A549 (cell line): ENCODE measurements around the gene DPYSL4. TPM values are rescaled to one million over a fixed set of nuclear protein-coding genes. Genes with fewer than 3 reads are reported as not detected.

Experiments
- ATAC-seq, 2 experiments: fragments of 200-7000 bp in 1 of 2; fragments of >200 bp in 1 of 2; cut with Nextera tagmentation in 1 of 2; cut with Tn5 transposase in 1 of 2; 3 replicates each; pipeline versions ENCODE4 v1.8.0 to v1.9.1; 2018 to 2020; ENCODE audit warnings: mild to moderate bottlenecking in 1 of 2, moderate library complexity in 1 of 2
- CTCF ChIA-PET: fragments of 300-600 bp; sonication (Branson Sonifier 250); formaldehyde crosslinking; extraction: SDS; loops from one replicate; lab custom pipeline; 2021; ENCODE audit warnings: antibody characterized with exemption, inconsistent platforms; lab: Yijun Ruan, JAX
- POLR2A ChIA-PET: fragments of 350-600 bp; formaldehyde crosslinking; extraction: SDS; loops from one replicate; lab custom pipeline; 2021; ENCODE audit warnings: antibody characterized with exemption, inconsistent platforms; lab: Yijun Ruan, JAX
- DNase-seq, 2 experiments: peaks; one replicate each; pipeline versions ENCODE4 v3.0.0 to v3.0.0-alpha.2; 2011 to 2016; ENCODE audit warnings: low read depth in 1 of 2, low spot score in 1 of 2
- FAIRE-seq: peaks from 2 replicates; lab custom pipeline; 2011; peaks lifted over from hg19 to GRCh38; lab: Jason Lieb, UNC
- H3K27ac ChIP-seq, 2 experiments: fragments of >200 bp; sonication (Bioruptor Twin); formaldehyde crosslinking; 3 replicates each; pipeline ENCODE4 v1.5.1; 2016 to 2017
- H3K4me1 ChIP-seq: fragments of >200 bp; sonication (Bioruptor Twin); formaldehyde crosslinking; 3 replicates; pipeline ENCODE4 v1.6.1; 2016
- H3K4me2 ChIP-seq: fragments of >200 bp; sonication (Bioruptor Twin); formaldehyde crosslinking; 3 replicates; pipeline ENCODE4 v1.6.1; 2016
- H3K4me3 ChIP-seq: fragments of >200 bp; sonication (Bioruptor Twin); formaldehyde crosslinking; 3 replicates; pipeline ENCODE4 v1.5.1; 2016
- H3K9me3 ChIP-seq: fragments of >200 bp; sonication (Bioruptor Twin); formaldehyde crosslinking; 3 replicates; pipeline ENCODE4 v1.6.1; 2016
- CBX8 ChIP-seq: fragments of 200-600 bp; sonication (generic); IDR thresholded peaks from 2 replicates; pipeline ENCODE4 v1.6.1; 2016
- ELK1 ChIP-seq: fragments of 150-350 bp; IDR thresholded peaks from 2 replicates; pipeline ENCODE4 v1.6.1; 2014; ENCODE audit warnings: low read depth, mild to moderate bottlenecking, low read length
- FOSB ChIP-seq: fragments of 250-450 bp; sonication (Bioruptor Pico); IDR thresholded peaks from 2 replicates; pipeline ENCODE4 v1.5.0; 2020; ENCODE audit warnings: mild to moderate bottlenecking, moderate library complexity
- HDAC2 ChIP-seq: fragments of 200-600 bp; sonication (generic); IDR thresholded peaks from 2 replicates; pipeline ENCODE4 v1.6.1; 2016
- HOXA7 ChIP-seq: fragments of 250-450 bp; sonication (Bioruptor Pico); IDR thresholded peaks from 2 replicates; pipeline ENCODE4 v1.5.0; 2020; ENCODE audit warnings: mild to moderate bottlenecking, moderate library complexity
- KDM1A ChIP-seq: fragments of 200-600 bp; sonication (generic); IDR thresholded peaks from 2 replicates; pipeline ENCODE4 v1.6.1; 2016; ENCODE audit warnings: low read depth, mild to moderate bottlenecking
- KDM5A ChIP-seq: fragments of 200-600 bp; sonication (generic); IDR thresholded peaks from 2 replicates; pipeline ENCODE4 v1.6.1; 2016; ENCODE audit warnings: antibody characterized with exemption, mild to moderate bottlenecking
- NR3C1 ChIP-seq: fragments of >200 bp; sonication (Bioruptor Twin); formaldehyde crosslinking; IDR thresholded peaks from 3 replicates; pipeline ENCODE4 v1.6.1; 2017
- PBX3 ChIP-seq: IDR thresholded peaks from 2 replicates; pipeline ENCODE4 v1.6.1; 2012
- PHF8 ChIP-seq: fragments of 200-600 bp; sonication (generic); IDR thresholded peaks from 2 replicates; pipeline ENCODE4 v1.6.1; 2016; ENCODE audit warnings: low read depth, mild to moderate bottlenecking, antibody characterized with exemption, moderate library complexity, borderline replicate concordance
- RARB ChIP-seq: fragments of 250-450 bp; sonication (Bioruptor Pico); IDR thresholded peaks from 2 replicates; pipeline ENCODE4 v1.8.0; 2021; ENCODE audit warnings: mild to moderate bottlenecking, moderate library complexity
- RCOR1 ChIP-seq: fragments of 150-350 bp; IDR thresholded peaks from 2 replicates; pipeline ENCODE4 v1.6.1; 2014; ENCODE audit warnings: antibody characterized with exemption, low read length, low read depth
- ZNF302 ChIP-seq: fragments of 250-450 bp; sonication (Bioruptor Pico); IDR thresholded peaks from 2 replicates; pipeline ENCODE4 v1.9.0; 2021; ENCODE audit warnings: inconsistent platforms, mild to moderate bottlenecking, moderate library complexity
- ZSCAN20 ChIP-seq: fragments of 250-450 bp; sonication (Bioruptor Pico); IDR thresholded peaks from 2 replicates; pipeline ENCODE4 v1.8.0; 2022; ENCODE audit warnings: mild to moderate bottlenecking, moderate library complexity
- WGBS: methylation state at CpG from one replicate; pipeline ENCODE4 v1.1.6; 2017; ENCODE audit errors: missing lambda C conversion rate; 5-methylcytosine and 5-hydroxymethylcytosine counted together
- polyA plus RNA-seq, 4 experiments: library from polyadenylated mRNA; depleted of rRNA in 3 of 4; stranded (reverse); fragments of >200 nt; fragmentation: RNase III in 1 of 4; extraction: RNeasy Plus Mini Kit Qiagen cat#74134 plus additional on column Dnase treatment in 1 of 4; gene quantifications; 2 replicates in 3 of 4; 3 replicates in 1 of 4; pipeline ENCODE4 v1.2.3, GENCODE V29; 2011 to 2017
- TF ChIP-seq, protein P1 (sequence below): fragments of >200 bp; sonication (Bioruptor Twin); formaldehyde crosslinking; IDR thresholded peaks from 3 replicates; pipeline ENCODE4 v1.5.1; 2016
- TF ChIP-seq, protein P2 (sequence below): IDR thresholded peaks from 2 replicates; pipeline ENCODE4 v1.6.1; 2012

Gene DPYSL4
- polyA plus RNA-seq, 2 of the 4 experiments (the other 2 are of a cell fraction), result 2.9 to 14.1 TPM

DNA sequence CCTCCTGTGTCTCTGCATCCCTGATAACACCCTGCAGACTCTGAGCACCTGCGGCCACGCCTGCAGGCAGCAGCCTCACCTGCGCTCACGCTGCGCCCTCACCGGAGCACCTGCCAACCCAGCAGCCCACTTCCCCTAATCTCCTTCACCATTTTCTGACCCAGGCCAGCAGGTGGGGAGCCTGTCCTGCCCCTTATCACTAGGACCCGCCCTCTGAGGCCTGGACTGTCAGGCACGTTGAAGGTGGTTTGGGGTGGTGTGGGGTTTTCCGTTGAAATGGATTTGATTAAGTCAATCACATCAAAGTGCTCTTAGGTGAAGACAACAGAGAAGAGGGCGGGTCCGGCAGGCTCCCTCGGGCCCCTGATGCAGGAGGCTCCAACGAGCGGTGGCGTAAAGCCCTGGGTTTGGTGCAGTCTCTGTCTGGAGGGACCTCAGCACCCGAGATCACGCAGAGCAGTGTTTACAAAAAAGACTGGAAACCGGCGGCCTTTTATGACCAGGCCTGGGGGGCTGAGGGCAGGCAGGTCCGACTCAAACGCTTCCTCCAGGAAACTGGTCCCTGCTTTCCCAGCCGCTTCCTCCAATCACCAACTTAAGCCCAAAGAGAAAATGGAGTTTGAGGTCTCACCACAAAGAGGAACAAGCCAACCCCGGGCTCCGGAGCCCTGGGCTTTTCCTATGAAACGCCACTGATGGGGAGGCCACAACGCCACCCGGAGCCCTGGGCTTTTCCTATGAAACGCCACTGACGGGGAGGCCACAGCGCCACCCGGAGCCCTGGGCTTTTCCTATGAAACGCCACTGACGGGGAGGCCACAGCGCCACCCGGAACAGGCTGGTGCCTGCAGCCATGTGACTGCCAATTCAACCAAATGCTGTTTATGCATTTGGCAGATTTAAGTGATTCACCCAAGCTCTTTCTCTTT is 45.5 kb downstream of the DPYSL4 start (continued):
- no peak for TF ChIP-seq RARB (CRISPR knock-in tag)
- no peak for TF ChIP-seq ZNF302 (CRISPR knock-in tag)
- no peak for TF ChIP-seq NR3C1
- TF ChIP-seq, protein P1, sequence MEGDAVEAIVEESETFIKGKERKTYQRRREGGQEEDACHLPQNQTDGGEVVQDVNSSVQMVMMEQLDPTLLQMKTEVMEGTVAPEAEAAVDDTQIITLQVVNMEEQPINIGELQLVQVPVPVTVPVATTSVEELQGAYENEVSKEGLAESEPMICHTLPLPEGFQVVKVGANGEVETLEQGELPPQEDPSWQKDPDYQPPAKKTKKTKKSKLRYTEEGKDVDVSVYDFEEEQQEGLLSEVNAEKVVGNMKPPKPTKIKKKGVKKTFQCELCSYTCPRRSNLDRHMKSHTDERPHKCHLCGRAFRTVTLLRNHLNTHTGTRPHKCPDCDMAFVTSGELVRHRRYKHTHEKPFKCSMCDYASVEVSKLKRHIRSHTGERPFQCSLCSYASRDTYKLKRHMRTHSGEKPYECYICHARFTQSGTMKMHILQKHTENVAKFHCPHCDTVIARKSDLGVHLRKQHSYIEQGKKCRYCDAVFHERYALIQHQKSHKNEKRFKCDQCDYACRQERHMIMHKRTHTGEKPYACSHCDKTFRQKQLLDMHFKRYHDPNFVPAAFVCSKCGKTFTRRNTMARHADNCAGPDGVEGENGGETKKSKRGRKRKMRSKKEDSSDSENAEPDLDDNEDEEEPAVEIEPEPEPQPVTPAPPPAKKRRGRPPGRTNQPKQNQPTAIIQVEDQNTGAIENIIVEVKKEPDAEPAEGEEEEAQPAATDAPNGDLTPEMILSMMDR, result no peak
- TF ChIP-seq CBX8, result no peak
- no peak for TF ChIP-seq HDAC2
- TF ChIP-seq HOXA7 (CRISPR knock-in tag), result no peak
- TF ChIP-seq, protein P2, sequence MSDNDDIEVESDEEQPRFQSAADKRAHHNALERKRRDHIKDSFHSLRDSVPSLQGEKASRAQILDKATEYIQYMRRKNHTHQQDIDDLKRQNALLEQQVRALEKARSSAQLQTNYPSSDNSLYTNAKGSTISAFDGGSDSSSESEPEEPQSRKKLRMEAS, result no peak

GRCh38 chr10:132232981-132233380 is 46.2 kb downstream of the DPYSL4 start:
- DNase-seq (no peak), FAIRE-seq (no peak), ATAC-seq (no peak)
- ChIA-PET CTCF (interaction anchor here (0.9 to 2.9 kb wide), 4 partner anchors 9 to 221 kb away, joined by 3 to 27 read pairs (median 6); no protein-coding TSS in a partner anchor), POLR2A (no interaction called here)
- Histone ChIP-seq H3K4me1 (no peaks in the 10 kb centered on the region), H3K9me3 (no peaks in the 10 kb centered on the region), H3K4me2 (no peak overlapping the region), H3K27ac (no peak overlapping the region), H3K4me3 (no peak overlapping the region)
- TF ChIP-seq KDM1A, result no peak
- no peak for TF ChIP-seq PHF8
- TF ChIP-seq FOSB (CRISPR knock-in tag), result no peak
- no peak for TF ChIP-seq ZSCAN20 (CRISPR knock-in tag)
- WGBS, result 79% methylated on average over 7 of the region's 9 CpGs

DNA sequence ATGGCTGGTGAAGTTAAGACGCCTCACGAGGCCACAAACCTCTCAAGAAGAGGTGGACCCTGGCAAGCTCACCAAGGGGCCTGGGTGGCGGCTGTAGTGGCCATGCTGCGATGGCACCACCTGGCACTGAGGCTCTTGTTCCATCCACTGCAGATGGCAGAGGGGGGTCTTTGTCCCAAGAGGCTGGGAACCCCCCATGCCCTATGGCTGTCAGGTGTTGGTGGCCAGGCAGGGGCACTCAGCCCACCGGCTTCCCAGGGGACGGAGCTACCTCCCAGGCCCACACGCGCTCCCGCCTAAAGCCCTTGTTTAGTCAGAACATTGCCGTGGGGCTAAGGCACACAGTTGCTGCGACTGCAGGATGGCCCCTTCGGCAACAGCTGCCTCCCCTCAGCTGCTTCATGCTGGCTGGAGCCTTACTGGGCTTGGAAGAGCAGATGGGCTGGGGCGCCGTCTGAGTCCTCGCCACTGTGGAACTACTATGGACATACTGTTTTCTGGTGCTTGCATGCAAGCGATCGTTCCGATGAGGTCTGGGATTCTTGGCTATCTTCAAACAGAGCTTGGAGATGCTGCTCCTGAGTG is 46.8 kb downstream of the DPYSL4 start:
- WGBS, result 84% methylated on average over 16 of the region's 18 CpGs
- Histone ChIP-seq H3K27ac (no peak overlapping the region), H3K4me1 (no peaks in the 10 kb centered on the region), H3K9me3 (no peaks in the 10 kb centered on the region), H3K4me3 (no peak overlapping the region), H3K4me2 (no peak overlapping the region)
- POLR2A ChIA-PET, result no interaction called here
- CTCF ChIA-PET, result interaction anchor here (0.6 to 2.9 kb wide), 8 partner anchors 10 to 226 kb away, joined by 3 to 27 read pairs (median 3); no protein-coding TSS in a partner anchor
- FAIRE-seq, result no peak
- TF ChIP-seq PBX3 (no peak), RCOR1 (no peak), ELK1 (no peak), KDM5A (no peak), KDM1A (no peak)
- TF ChIP-seq, protein P1, result no peak
- TF ChIP-seq, protein P2, result no peak
- DNase-seq, result no peak
- ATAC-seq, result no peak
